HepG2 (cell line): Measurements from ENCODE around the gene GABBR2. TPM values are rescaled to one million over a fixed set of nuclear protein-coding genes. Genes with fewer than 3 reads are reported as not detected.

Source experiments
- ATAC-seq: fragments of 200-7000 bp; cut with Tn5 transposase; 3 replicates; pipeline ENCODE4 v1.9.1; 2020; ENCODE audit warnings: mild to moderate bottlenecking, moderate library complexity
- BruUV-seq: library from RNA; stranded (reverse); fragments of 400-500 nt; replicated peaks from 2 replicates; lab custom pipeline; 2021; lab: Mats Ljungman, UMichigan
- CTCF ChIA-PET: fragments of 300-600 bp; formaldehyde crosslinking; extraction: SDS; loops from one replicate; lab custom pipeline; 2021; ENCODE audit warnings: low total read pairs, inconsistent platforms, low intra/inter-chr PET ratio; lab: Yijun Ruan, JAX
- POLR2A ChIA-PET: fragments of 350-600 bp; sonication (Branson Sonifier 250); formaldehyde crosslinking; loops from one replicate; lab custom pipeline; 2020; ENCODE audit warnings: antibody characterized with exemption, inconsistent platforms; lab: Yijun Ruan, JAX
- DNase-seq: peaks from one replicate; pipeline ENCODE4 v3.0.0-alpha.2; 2015; ENCODE audit warnings: low spot score
- FAIRE-seq: peaks from 3 replicates; lab custom pipeline; 2011; peaks lifted over from hg19 to GRCh38; lab: Jason Lieb, UNC
- H2AFZ ChIP-seq: one replicate; pipeline ENCODE4 v1.6.1; 2011; ENCODE audit warnings: low read length, inconsistent platforms
- H3K27ac ChIP-seq: fragments of 300-600 bp; 3 replicates; pipeline ENCODE4 v1.8.0; 2011; ENCODE audit warnings: mixed run types, mild to moderate bottlenecking, mixed read lengths, low read length, inconsistent platforms; ENCODE audit not compliant: insufficient read depth; ENCODE audit errors: extremely low read length
- H3K27me3 ChIP-seq, 2 experiments: fragments of 200-600 bp in 1 of 2; 2 replicates in 1 of 2; 3 replicates in 1 of 2; pipeline versions ENCODE4 v1.6.0 to v1.8.0; 2011; ENCODE audit warnings: low read length in 2 of 2, mild to moderate bottlenecking in 2 of 2, moderate library complexity in 2 of 2, inconsistent platforms in 1 of 2; ENCODE audit not compliant: insufficient read depth in 2 of 2, control insufficient read depth in 1 of 2
- H3K36me3 ChIP-seq, 2 experiments: fragments of 200-600 bp in 1 of 2; replicated peaks in 1 of 2; 2 replicates in 1 of 2; 3 replicates in 1 of 2; pipeline versions ENCODE4 v1.5.1 to v1.8.0; 2011; ENCODE audit warnings: low read length in 2 of 2, inconsistent platforms in 1 of 2; ENCODE audit not compliant: insufficient read depth in 2 of 2, control insufficient read depth in 1 of 2
- H3K4me1 ChIP-seq: 2 replicates; pipeline ENCODE4 v1.5.1; 2012; ENCODE audit warnings: low read length, inconsistent platforms; ENCODE audit not compliant: insufficient read depth
- H3K4me2 ChIP-seq: 2 replicates; pipeline ENCODE4 v1.6.0; 2011; ENCODE audit warnings: low read depth, low read length, inconsistent platforms
- H3K4me3 ChIP-seq, 3 experiments: fragments of 200-600 bp in 1 of 3; sonication (generic), shearing (Covaris generic) in 1 of 3; replicated peaks in 1 of 3; 2 replicates each; pipeline ENCODE4 v1.5.1; 2011 to 2016; ENCODE audit warnings: low read length in 3 of 3, inconsistent platforms in 2 of 3, low read depth in 2 of 3, mild to moderate bottlenecking in 2 of 3, control low read depth in 1 of 3, mixed read lengths in 1 of 3; ENCODE audit not compliant: insufficient read depth in 1 of 3
- H3K79me2 ChIP-seq: one replicate; pipeline ENCODE4 v1.6.1; 2011; ENCODE audit warnings: low read length, inconsistent platforms; ENCODE audit not compliant: insufficient read depth
- H3K9ac ChIP-seq: 2 replicates; pipeline ENCODE4 v1.6.0; 2011; ENCODE audit warnings: mild to moderate bottlenecking, low read depth, low read length, inconsistent platforms; ENCODE audit not compliant: insufficient read depth
- H3K9me3 ChIP-seq: 2 replicates; pipeline ENCODE4 v1.5.1; 2012; ENCODE audit warnings: mild to moderate bottlenecking, low read length
- H4K20me1 ChIP-seq: 2 replicates; pipeline ENCODE4 v1.6.0; 2011; ENCODE audit warnings: inconsistent platforms, mild to moderate bottlenecking, low read length, moderate library complexity; ENCODE audit not compliant: insufficient read depth
- FOXK1 ChIP-seq: sonication (generic); formaldehyde crosslinking; IDR thresholded peaks from 2 replicates; pipeline ENCODE4 v1.4.0; 2020; ENCODE audit warnings: low read depth, missing genetic modification reagents, borderline replicate concordance
- HNRNPL ChIP-seq: fragments of 200-400 bp; formaldehyde crosslinking; IDR thresholded peaks from 2 replicates; pipeline ENCODE4 v1.6.1; 2017; ENCODE audit warnings: mild to moderate bottlenecking, low read depth, low read length
- MAF1 ChIP-seq: sonication (generic); formaldehyde crosslinking; IDR thresholded peaks from 2 replicates; pipeline ENCODE4 v1.5.0; 2020; ENCODE audit warnings: missing genetic modification reagents, borderline replicate concordance
- SMARCE1 ChIP-seq: fragments of 450-650 bp; IDR thresholded peaks from 2 replicates; pipeline ENCODE4 v1.6.1; 2017; ENCODE audit warnings: borderline replicate concordance
- SP2 ChIP-seq: sonication (generic); formaldehyde crosslinking; IDR thresholded peaks from 2 replicates; pipeline ENCODE4 v1.5.1; 2020; ENCODE audit warnings: mild to moderate bottlenecking, missing genetic modification reagents
- TCF7L2 ChIP-seq: IDR thresholded peaks from 2 replicates; pipeline ENCODE4 v1.6.1; 2011; ENCODE audit warnings: mild to moderate bottlenecking, low read depth, low read length, moderate library complexity
- ZFP41 ChIP-seq: sonication (generic); formaldehyde crosslinking; IDR thresholded peaks from 2 replicates; pipeline ENCODE4 v1.4.0; 2020; ENCODE audit warnings: mild to moderate bottlenecking, missing genetic modification reagents, borderline replicate concordance
- ZFX ChIP-seq: sonication (generic); formaldehyde crosslinking; IDR thresholded peaks from 2 replicates; pipeline ENCODE4 v1.4.0; 2020; ENCODE audit warnings: mild to moderate bottlenecking, low read depth, missing genetic modification reagents, moderate library complexity
- ZFYVE20 ChIP-seq: sonication (generic); formaldehyde crosslinking; IDR thresholded peaks from 2 replicates; pipeline ENCODE4 v1.8.0; 2023; ENCODE audit warnings: low read depth, mild to moderate bottlenecking, moderate library complexity, missing genetic modification reagents, borderline replicate concordance
- ZNF230 ChIP-seq: sonication (generic); formaldehyde crosslinking; IDR thresholded peaks from 2 replicates; pipeline ENCODE4 v1.4.0; 2020; ENCODE audit warnings: mild to moderate bottlenecking, missing genetic modification reagents
- ZNF639 ChIP-seq: conservative IDR thresholded peaks from 2 replicates; pipeline ENCODE4 v1.6.1; 2018; ENCODE audit warnings: missing genetic modification reagents
- WGBS: methylation state at CpG from one replicate; pipeline ENCODE4 v1.1.6; 2017; ENCODE audit warnings: low lambda C conversion rate; 5-methylcytosine and 5-hydroxymethylcytosine counted together
- in situ Hi-C: cut with HindIII; loops from 2 replicates; pipeline ENCODE4 v1.10.0; 2017; ENCODE audit warnings: low pct_unique_long_range_greater_than_20kb; ENCODE audit not compliant: extremely low pct_ligation_motif_present
- intact Hi-C: fragments of 100-400 bp; cut with micrococcal nuclease; formaldehyde crosslinking; loops from one replicate; pipeline ENCODE4 v1.10.0; 2022; ENCODE audit not compliant: unreplicated experiment
- polyA plus RNA-seq, 8 experiments: library from polyadenylated mRNA; depleted of rRNA in 3 of 8; stranded (reverse) in 7 of 8; unstranded in 1 of 8; fragments of >200 nt; fragmentation: Illumina TruSeq in 4 of 8; extraction: Trizol in 4 of 8; gene quantifications; 2 replicates each; pipeline versions ENCODE4 v1.2.1 to v1.2.3, GENCODE V29; 2011 to 2016; ENCODE audit warnings: low read depth in 4 of 8, missing spikeins in 1 of 8, mixed read lengths in 1 of 8; ENCODE audit not compliant: insufficient read depth in 1 of 8
- total RNA-seq, 5 experiments: library from RNA; depleted of rRNA; stranded (reverse); fragments of >200 nt; fragmentation: Illumina TruSeq; extraction: Trizol; gene quantifications; 2 replicates each; pipeline ENCODE4 v1.2.3, GENCODE V29; 2016; ENCODE audit warnings: low read depth in 1 of 5

GABBR2 gene
- total and polyA plus RNA-seq, 2 of the 13 experiments (the other 11 are each of a cell fraction or from before 2014, with no cell fraction given) = 0.02 TPM; not detected in 1

- Histone ChIP-seq H3K9ac (no peak overlapping the region), H2AFZ (no peak overlapping the region), H3K36me3 (no peaks in the 10 kb centered on the region), H3K4me1 (no peaks in the 10 kb centered on the region), H3K4me2 (no peak overlapping the region), H3K27me3 (peaks cover 0 to 1% of the 10 kb centered on the region in 2 experiments; a peak in 1 of 5 replicates), H3K27ac (no peak overlapping the region), H3K79me2 (no peaks in the 10 kb centered on the region), H4K20me1 (no peaks in the 10 kb centered on the region), H3K9me3 (no peaks in the 10 kb centered on the region), H3K4me3 (no peak overlapping the region)
- DNase-seq (no peak), FAIRE-seq (no peak), ATAC-seq (no peak)
- ChIA-PET POLR2A (no interaction called here), CTCF (no interaction called here)
- TF ChIP-seq ZFX (CRISPR knock-in tag) (no peak), TCF7L2 (no peak), ZFP41 (CRISPR knock-in tag) (no peak), SMARCE1 (no peak), MAF1 (CRISPR knock-in tag) (no peak), FOXK1 (CRISPR knock-in tag) (no peak), ZNF230 (CRISPR knock-in tag) (no peak), HNRNPL (no peak), ZNF639 (CRISPR knock-in tag) (no peak), ZFYVE20 (no peak), SP2 (CRISPR knock-in tag) (no peak)
- intact Hi-C loops = no loop called here
- BruUV-seq = no TSS peak
- in situ Hi-C loops = no loop called here
- WGBS = 36% methylated on average over 8 of the region's 8 CpGs
Measured at GRCh38 chr9:98332405-98332831, 376.3 kb downstream of the GABBR2 start.
